Renal pelvis (tissue), 4 donors: ENCODE measurements around the gene IRF5. TPM values are rescaled to one million over a fixed set of nuclear protein-coding genes. Genes with fewer than 3 reads are reported as not detected.
"Not testable (repeated sequence)": the region's sequence is repeated elsewhere in the genome, so short reads cannot be mapped to it uniquely, and the experiment has no call there.

Experiments
- DNase-seq: peaks from one replicate; pipeline ENCODE4 v3.0.0-alpha.2; 2013
- polyA plus RNA-seq, 3 donors: library from polyadenylated mRNA; unstranded; fragments of 120-200 nt; gene quantifications; one replicate each; pipeline ENCODE4 v1.2.1, GENCODE V29; 2013; ENCODE audit not compliant: insufficient read length in 3 of 3

The IRF5 gene
- polyA plus RNA-seq, 3 donors = 11.4 to 14.8 (median 12.4) TPM

GRCh38 chr7:128937271-128937646 is 468 bp upstream of the IRF5 start:
- DNase-seq = no peak

- DNase-seq = no peak
Observed at GRCh38 chr7:128938544-128939074, 882 bp downstream of the IRF5 start.

GRCh38 chr7:128939075-128939860 is 1.5 kb downstream of the IRF5 start:
- no peak for DNase-seq

GRCh38 chr7:128939861-128940410 is 2.2 kb downstream of the IRF5 start:
- DNase-seq = no peak

GRCh38 chr7:128940494-128941322 is 3.0 kb downstream of the IRF5 start:
- no peak for DNase-seq

- DNase-seq = no peak
Observed at GRCh38 chr7:128941323-128941890, 3.7 kb downstream of the IRF5 start.

- no peak for DNase-seq
Observed at GRCh38 chr7:128941946-128942526, 4.3 kb downstream of the IRF5 start.

GRCh38 chr7:128943251-128943650 is 5.5 kb downstream of the IRF5 start:
- not testable (repeated sequence) for DNase-seq

GRCh38 chr7:128944487-128945236 is 6.9 kb downstream of the IRF5 start:
- no peak for DNase-seq

GRCh38 chr7:128945668-128946366 is 8.1 kb downstream of the IRF5 start:
- DNase-seq = no peak

- DNase-seq = no peak
Observed at GRCh38 chr7:128946936-128947830, 9.5 kb downstream of the IRF5 start.

- no peak for DNase-seq
Observed at GRCh38 chr7:128947854-128948253, 10.1 kb downstream of the IRF5 start.

GRCh38 chr7:128948312-128948973 is 10.7 kb downstream of the IRF5 start:
- DNase-seq = no peak

- DNase-seq = no peak
Observed at GRCh38 chr7:128948976-128949760, 11.4 kb downstream of the IRF5 start.

- no peak for DNase-seq
Observed at GRCh38 chr7:128951296-128951695, 13.6 kb downstream of the IRF5 start.

GRCh38 chr7:128954150-128954549 is 16.4 kb downstream of the IRF5 start:
- no peak for DNase-seq

GRCh38 chr7:128954830-128955802 is 17.4 kb downstream of the IRF5 start:
- no peak for DNase-seq
